NT2/D1 (cell line): ENCODE data around the gene SEMA3C.

Source experiments
- SUZ12 ChIP-seq: IDR thresholded peaks from 2 replicates; pipeline ENCODE4 v1.6.1; 2011; ENCODE audit not compliant: insufficient read length, insufficient read depth; ENCODE audit errors: extremely low read depth
- YY1 ChIP-seq: IDR thresholded peaks from 2 replicates; pipeline ENCODE4 v1.6.1; 2011; ENCODE audit not compliant: insufficient read length, insufficient read depth
- ZNF274 ChIP-seq: IDR thresholded peaks from 2 replicates; pipeline ENCODE4 v1.6.1; 2011; ENCODE audit warnings: mild to moderate bottlenecking, low read depth, low read length

DNA sequence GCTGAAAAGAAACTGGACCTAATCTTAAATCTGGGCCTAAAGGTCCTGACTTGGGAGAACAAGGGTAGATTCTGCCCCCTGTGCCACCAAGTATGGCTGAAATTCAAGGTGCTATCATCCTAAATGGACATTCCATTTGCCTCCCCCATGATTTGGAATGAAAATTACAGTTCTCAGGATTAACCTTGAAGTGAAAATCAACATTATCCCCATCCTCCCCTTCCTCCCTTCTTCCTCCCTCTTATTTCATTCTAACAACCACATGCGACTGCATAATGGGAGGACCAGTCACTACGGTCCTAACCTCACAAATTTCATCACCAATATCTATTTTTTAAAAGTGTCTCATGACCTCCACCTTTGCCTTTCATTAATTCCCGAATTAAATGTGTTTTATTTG is 62.1 kb downstream of the SEMA3C start:
- TF ChIP-seq YY1: no peak
- TF ChIP-seq SUZ12: no peak
- no peak for TF ChIP-seq ZNF274
